Fibroblast of peridontal ligament (primary cell): ENCODE data around the gene GABRB1.

Experiments used
- DNase-seq: peaks from one replicate; pipeline ENCODE4 v3.0.0-alpha.2; 2010; ENCODE audit errors: extremely low read depth

The GABRB1 gene

GRCh38 chr4:47031011-47031678 is at the start of gene GABRB1:
Gene GABRB1 (plus strand): TSS chr4:47031567.
- DNase-seq, result peak; percentile 67

DNA sequence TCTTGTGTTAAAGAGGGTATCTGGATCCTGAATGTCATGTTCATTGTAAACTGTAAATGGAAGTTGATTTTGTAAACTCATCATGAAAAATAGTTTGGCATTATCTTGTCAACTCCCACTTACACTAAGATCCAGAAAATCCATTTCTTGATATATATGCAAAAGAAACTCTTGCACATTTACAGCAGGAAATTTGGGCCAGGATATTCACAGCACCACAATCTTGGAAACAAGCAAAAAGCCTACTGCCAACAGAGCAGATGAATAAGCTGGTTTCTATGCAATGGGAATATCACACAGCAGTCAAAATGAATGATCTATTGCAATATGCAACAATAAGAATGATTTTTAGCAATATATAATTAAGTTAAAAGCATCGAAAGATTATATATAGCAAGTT is 46.6 kb upstream of the GABRB1 start:
- DNase-seq, result no peak

DNA sequence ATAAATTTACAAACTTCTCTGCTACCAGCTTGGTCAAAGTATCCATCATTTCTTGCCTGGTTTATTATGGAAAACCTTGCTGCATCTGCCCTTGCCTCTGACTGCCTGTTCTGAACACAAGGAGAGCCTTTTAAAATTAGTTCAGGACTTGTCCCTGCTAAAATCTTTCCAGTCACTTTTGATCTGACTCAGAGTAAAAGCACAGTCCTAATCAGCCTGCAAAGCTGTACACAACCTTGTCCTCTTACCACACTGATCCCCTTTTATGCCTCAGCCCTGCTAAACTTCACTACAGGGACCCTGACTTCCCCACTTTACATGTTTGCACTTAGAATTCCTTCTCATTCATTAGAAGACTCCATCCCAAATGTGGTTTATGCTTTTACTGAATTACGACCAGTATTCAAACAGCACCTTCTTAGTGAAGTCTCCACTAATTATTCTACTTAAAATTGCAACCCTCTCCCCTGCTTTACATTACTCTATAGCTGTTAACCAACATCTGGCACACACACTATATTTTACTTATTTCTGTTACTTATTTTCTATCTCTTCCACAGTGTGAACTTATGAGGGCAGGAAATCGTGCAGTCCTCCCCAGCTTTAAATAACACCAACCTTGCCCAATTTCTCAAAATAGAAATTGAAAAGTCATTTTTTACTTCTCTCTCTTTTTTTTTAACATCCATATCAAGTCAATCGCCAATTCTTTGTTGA is 44.3 kb upstream of the GABRB1 start:
- DNase-seq, result no peak

- DNase-seq, result no peak
Measured at GRCh38 chr4:46992338-46992737, 39.0 kb upstream of the GABRB1 start.

GRCh38 chr4:46993075-46994006 is 38.0 kb upstream of the GABRB1 start, which contains the start of gene GABRA4:
Gene GABRA4 (minus strand): TSS chr4:46993581. CDS start chr4:46993424, 157 bp downstream.
- no peak for DNase-seq

- no peak for DNase-seq
Measured at GRCh38 chr4:46994007-46994405, 37.4 kb upstream of the GABRB1 start.

DNA sequence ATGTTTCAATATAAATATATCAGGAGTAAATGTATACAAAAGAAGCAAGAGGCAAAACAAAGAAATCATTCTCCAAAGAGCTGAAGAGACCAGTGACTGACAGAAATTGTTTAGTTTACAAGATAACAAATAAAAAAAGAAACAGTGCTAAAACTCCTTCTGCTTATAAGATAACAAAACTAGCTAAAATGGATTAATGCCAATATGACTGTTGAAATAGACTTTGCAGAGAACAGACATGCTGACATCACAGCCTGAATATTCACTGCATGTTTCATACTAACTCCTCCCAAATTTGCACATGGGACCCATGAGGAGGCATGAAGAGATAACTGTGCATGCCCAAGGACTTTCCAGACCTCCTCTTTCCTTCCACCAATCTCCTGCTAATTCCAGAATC is 31.8 kb upstream of the GABRB1 start:
- peak; percentile 53 for DNase-seq

DNA sequence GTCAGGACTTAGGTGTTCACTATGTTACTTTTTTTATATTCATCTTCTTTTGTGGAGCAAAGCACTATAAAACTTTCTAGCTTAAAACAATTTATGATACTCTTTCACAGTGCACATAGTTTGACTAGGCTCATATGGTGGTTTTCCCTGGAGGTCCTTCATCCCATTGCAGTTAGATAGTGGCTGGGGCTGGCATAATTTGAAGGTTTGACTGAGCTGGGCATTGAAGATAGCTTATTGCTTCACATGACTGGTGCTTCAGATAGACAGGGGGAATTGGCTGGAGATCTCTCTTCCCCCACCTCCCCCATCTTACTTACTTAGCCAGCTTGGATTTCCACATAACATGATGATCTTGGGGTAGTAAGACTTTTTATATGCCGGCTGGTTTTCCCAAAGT is 31.0 kb upstream of the GABRB1 start:
- no peak for DNase-seq

GRCh38 chr4:47002580-47002979 is 28.8 kb upstream of the GABRB1 start:
- DNase-seq, result peak; percentile 73

DNA sequence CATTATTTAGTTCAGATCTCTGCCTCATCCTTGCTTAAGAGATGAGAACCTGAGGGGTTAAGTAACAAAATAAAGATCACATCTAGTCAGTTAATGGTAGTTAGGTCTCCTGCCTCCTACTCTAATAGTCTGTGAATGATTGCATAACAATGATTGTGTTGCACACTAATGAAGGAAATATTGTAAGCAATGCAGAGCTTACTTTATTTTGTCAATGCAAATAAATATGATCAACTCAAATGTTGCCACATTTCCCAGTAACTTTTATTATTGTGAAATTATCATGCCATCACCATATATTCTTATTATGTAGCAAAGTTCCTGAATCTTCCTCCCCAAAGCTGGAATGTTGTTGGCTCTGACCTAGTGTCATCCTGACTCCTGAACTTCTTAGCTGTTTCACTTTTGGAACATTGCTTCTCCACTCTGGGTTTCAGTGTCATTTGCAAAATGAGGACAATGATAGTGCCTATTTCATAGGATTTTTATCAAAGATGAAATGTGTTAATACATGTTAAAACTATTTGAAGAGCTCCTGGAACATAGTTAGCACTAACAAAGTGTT is 20.9 kb upstream of the GABRB1 start:
- DNase-seq, result no peak

DNA sequence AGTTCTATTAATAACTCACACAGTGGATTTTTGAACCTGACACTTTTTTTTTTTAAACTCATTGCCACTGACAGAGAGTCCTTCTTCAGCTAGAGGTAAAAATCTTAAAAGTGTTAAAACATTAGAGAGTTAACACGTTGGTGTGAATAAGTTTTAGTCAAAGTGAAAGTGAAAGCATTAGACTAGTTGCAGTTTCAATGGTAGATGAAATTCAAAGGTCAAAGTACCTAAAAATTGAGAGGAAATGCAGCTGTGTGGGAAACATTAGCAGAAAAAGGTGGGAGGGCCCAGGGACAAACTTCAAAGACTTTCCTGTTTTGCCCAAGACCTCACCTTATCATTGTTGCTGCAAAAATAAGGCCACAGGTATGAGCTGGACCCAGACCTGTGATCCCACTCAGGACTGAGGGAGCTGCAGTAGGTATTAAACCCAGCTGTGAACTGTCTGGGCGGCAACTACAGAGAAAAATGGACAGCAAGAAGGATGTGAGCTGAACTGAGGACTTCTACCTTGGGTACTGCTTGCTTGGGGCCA is 20.4 kb upstream of the GABRB1 start:
- no peak for DNase-seq

- DNase-seq, result no peak
Measured at GRCh38 chr4:47012676-47013075, 18.7 kb upstream of the GABRB1 start.

GRCh38 chr4:47013373-47013772 is 18.0 kb upstream of the GABRB1 start:
- DNase-seq, result no peak

DNA sequence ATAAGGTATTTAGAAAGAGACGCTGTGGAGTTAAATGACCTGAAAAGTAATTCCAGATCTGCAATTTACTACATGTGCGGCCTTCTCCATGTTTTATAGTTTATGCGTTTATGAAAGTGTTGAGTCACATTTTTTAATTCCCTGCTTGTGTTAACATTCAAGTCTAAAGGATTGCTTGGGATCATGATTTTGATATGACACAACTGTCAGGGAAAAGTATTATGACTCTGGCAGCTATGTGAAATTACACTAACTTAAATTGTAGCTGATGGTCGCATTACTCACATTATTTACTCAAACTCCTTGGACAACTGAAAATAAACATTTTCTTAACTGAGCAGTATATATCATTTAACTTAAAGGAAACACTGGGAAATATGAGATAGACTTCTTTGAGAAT is 14.3 kb upstream of the GABRB1 start:
- DNase-seq, result peak; percentile 15

GRCh38 chr4:47017494-47017893 is 13.9 kb upstream of the GABRB1 start:
- DNase-seq, result peak; percentile 16

- no peak for DNase-seq
Measured at GRCh38 chr4:47031751-47032404, 511 bp downstream of the GABRB1 start.

DNA sequence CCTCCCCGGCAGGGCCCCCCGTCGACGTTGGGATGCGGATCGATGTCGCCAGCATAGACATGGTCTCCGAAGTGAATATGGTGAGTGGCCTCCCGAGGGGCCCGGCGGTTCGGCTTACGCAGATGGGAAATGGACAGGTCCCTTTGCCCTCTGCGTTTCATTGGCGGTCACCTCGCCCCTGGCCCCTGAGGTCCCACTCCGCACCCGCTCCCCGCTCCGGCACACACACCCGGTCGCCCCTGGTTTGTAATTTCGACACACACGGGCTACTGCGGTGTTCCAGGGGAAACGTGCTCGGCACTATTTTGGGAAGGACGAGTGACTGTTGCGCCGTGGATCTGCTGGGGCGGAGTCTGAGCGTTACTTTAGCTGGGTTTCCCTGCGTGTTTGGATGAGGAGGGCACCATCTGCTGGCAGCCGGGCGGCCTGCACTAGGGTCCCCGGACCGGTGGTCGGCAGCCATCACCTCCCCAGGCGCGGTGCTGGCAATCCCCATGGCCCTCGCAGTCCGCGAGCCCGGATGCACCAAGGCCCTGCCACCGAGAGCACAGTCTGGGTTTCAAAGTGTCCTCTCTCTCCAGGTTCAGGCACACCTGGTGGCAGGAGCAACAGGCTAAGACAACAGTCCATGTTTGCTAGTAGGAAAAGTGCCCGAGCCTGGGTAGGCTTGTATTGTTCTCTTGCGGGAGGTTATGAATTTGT is 1.2 kb downstream of the GABRB1 start:
- peak; percentile 50 for DNase-seq

- no peak for DNase-seq
Measured at GRCh38 chr4:47038263-47038662, 6.9 kb downstream of the GABRB1 start.

DNA sequence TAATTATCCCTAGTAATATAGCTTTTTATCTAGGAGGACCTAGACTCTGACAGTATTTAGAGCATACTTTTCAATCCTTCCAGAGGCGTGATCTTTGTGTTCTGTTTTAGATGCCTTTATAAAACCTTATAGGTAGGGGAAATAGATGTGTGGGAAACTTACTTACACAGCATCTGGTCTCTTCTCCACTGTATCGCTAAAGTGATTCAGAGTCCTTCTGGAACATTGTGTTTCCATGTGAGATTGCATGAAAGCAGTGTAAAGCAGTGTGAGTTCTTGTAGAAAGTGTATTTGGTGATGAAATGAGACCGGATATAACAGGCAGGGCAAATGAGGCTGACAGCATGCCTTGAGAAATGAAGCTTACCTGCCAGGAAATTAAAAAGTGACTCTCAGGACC is 9.5 kb downstream of the GABRB1 start:
- no peak for DNase-seq

DNA sequence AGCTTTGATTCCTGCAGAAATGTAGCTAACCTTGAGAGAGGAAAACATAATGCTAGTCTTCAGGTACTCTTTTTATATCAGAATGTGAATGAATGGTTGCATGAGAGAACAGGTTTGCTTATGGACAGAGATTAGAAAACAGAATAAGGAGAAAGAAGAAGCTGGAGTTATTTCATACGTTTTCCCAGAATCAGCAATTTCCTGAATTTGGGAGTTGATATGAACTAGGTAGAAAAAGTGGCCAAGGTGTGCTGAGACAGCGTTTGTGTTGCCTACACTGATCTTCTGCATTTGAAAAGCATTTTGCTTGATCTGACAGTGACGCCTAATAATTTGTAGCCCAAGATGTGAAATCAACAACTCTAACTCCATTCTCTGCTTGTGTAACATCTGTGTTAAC is 12.5 kb downstream of the GABRB1 start:
- no peak for DNase-seq

DNA sequence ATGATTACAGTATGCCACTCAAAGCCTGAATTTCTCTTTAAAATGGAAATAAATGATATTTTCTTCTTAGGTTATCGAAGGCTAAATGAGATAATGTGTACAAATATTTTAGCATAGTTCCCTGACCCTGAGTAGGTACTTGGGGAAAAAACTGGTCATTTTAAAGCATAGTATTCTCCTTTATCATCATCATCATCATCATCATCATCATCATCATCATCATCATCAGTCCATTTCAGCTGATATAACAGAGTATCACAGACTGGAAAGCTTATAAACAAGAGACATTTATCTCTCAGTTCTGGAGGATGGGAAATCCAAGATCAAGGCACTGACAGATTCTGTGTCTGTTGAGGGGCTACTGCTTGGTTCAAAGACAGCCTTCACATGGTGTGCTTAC is 13.9 kb downstream of the GABRB1 start:
- DNase-seq, result no peak
